GM12892 (cell line): ENCODE measurements around the gene WNT1.

ENCODE experiments used
- DNase-seq: peaks from one replicate; pipeline ENCODE4 v3.0.0; 2011; ENCODE audit not compliant: insufficient read length
- FAIRE-seq: peaks from 2 replicates; lab custom pipeline; 2011; peaks lifted over from hg19 to GRCh38; lab: Jason Lieb, UNC
- POLR2A ChIP-seq: IDR thresholded peaks from 2 replicates; pipeline ENCODE4 v1.6.1; 2011; ENCODE audit warnings: low read depth, low read length, control low read depth
- POLR2AphosphoS5 ChIP-seq: IDR thresholded peaks from 2 replicates; pipeline ENCODE4 v1.6.1; 2011; ENCODE audit warnings: low read depth, low read length, control low read depth
- TAF1 ChIP-seq: IDR thresholded peaks from 2 replicates; pipeline ENCODE4 v1.6.1; 2011; ENCODE audit warnings: low read depth, mild to moderate bottlenecking, control low read depth, low read length, borderline replicate concordance

WNT1 gene

DNA sequence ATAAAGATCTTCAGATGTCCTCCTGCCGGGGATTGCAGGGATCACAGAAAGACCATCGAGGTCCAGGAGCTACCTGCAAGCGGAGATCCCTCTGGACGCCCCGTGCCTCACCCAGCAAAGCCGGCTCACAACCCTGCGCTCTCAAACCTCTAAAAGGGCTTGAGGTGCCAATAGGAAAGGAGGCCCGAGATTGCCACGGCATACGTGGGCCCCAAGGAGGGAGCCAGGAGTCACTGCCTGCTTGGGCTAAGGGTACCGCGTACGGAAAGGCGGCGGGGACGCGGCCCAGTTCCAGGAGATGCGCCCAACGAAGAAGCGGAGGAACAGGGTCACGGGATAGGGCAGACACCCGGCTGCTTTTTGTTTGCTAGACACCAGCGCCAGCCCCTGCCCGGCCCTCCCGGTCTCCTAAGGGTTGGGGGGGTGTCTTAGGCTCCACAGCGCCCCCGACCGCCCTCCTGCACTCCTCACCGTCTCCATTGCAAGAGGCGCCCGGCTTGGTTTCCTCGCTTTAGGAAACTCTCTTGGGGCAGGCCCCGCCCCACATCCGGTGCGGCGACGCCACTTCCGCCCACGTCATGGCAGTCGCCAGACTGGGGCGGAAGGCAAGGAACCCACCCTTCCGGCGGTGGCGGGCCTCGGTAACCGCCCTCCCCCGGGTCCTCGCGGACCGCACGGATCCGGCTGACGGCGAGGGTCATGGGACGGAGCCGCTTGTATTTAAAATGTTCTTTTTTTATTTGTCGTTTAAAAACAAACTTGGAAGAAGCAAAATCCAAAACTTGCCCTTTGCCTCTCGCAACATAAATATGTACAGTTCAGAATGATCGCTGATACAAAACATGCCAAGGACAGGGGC, 40.4 kb downstream of the WNT1 start, which contains the start of gene PRKAG1:
TSS of gene PRKAG1 (minus strand) at position 516 of the 859 bp plus-strand sequence. CDS start at position 480, 36 bp downstream.
- DNase-seq (peak; percentile 100), FAIRE-seq (peak; percentile 95)
- TF ChIP-seq POLR2A (peak; percentile 96), TAF1 (peak; percentile 94), POLR2AphosphoS5 (peak; percentile 92)

GRCh38 chr12:49019120-49019430, 41.0 kb downstream of the WNT1 start:
- DNase-seq (no peak), FAIRE-seq (peak; percentile 30)
- no peak for TF ChIP-seq POLR2AphosphoS5

DNA sequence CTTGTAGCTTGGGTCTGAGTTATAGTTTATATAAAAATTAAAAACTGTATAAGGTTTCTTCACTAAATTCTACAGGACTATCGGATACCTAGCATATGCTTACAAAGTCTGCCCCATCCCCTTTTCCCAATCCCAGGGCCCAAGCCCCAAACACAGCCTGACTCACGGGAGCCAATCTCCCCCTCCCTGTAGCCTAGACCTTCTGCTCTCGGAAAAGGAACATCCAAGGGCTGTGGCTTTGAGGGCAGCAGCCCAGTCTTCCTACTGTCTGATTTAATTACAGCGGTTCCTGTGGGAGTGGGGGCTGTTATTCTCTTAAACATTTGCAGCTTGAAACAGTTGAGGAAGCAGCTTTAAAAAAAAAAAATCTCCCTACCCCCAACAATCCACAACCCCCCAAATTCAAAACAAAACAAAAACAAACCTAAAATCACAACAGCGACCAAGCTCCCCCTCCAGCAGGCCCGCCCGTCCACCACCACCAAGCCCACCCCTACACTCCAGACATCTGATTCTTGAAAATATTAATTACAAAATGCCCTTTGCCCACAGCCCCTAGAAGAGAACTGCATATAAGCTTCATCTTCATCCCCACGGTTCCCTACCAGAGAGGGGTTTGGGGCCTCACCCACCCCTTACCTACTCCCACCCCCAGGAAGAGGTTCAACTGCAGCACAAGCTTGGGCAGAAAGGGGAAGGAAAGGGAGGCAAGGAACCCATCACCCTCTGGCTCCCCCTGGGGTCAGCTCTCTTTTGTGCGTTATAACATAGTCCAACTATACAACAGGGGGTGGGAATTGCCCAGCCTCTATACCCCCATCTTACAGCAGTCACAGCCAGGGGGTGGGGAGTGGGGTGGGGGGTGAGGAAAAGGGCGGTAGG, 41.6 kb downstream of the WNT1 start:
- TF ChIP-seq POLR2AphosphoS5 (no peak), POLR2A (no peak), TAF1 (no peak)
- DNase-seq: no peak
- FAIRE-seq: no peak

DNA sequence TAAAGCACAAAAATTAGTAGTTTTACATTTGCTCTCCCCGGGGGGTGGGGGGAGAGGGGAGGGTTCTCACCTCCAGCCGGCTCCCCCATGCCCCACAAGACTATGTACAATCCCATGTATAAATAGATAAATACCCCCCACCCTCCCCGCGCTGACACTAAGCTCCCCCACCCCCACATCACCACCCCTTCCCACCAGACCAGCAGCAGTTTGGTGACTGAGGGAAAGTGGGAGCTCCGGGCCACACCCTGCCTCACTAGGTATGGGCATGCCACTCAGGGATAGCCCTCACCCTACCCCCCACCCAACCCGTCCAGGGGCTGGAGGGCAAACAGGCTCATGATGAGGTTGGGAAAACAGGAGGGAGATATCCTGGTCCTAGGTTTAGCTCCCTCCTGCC, 42.3 kb downstream of the WNT1 start:
- no peak for FAIRE-seq
- TF ChIP-seq POLR2A: no peak
- no peak for TF ChIP-seq TAF1
- TF ChIP-seq POLR2AphosphoS5: no peak
- no peak for DNase-seq

GRCh38 chr12:49021292-49021915, 43.3 kb downstream of the WNT1 start:
- no peak for TF ChIP-seq POLR2AphosphoS5
- no peak for TF ChIP-seq TAF1
- no peak for TF ChIP-seq POLR2A
- FAIRE-seq: no peak
- DNase-seq: no peak

DNA sequence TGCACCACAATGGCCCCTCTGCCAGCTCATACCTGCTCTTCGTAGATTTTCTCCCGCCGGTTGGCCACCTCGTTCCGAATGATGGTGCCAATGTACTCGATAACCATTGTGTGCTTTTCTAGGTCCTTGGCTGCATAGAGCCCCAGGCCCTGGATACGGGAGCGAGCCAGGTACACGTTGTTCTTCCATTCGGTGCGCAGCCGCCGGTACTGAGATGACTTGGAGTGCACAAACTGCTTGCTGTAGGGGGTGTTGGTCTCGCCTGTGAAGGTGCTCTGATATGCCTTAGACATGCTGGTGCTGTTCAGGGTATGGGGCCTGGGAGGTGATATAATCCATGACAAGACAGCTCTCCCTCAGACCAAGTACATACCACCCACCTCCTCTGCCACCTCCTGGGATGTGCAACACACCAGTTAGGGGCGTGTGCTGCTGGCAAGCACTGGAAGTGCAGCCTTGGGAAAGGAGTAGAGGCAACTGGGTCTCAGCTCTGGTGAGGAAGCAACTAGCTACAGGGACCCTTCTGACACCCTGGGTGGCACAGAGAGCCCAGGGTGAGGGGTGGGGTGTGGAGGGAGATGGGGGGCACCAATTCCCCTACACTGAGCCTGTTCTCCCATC, 44.5 kb downstream of the WNT1 start:
- no peak for TF ChIP-seq POLR2AphosphoS5
- TF ChIP-seq POLR2A: no peak
- TF ChIP-seq TAF1: no peak
- no peak for FAIRE-seq
- DNase-seq: no peak

- FAIRE-seq: no peak
- no peak for TF ChIP-seq TAF1
- no peak for TF ChIP-seq POLR2A
- TF ChIP-seq POLR2AphosphoS5: no peak
- DNase-seq: no peak
These were observed 45.7 kb downstream of the WNT1 start for GRCh38 chr12:49023812-49024211.

- no peak for FAIRE-seq
- no peak for DNase-seq
- TF ChIP-seq TAF1: no peak
- no peak for TF ChIP-seq POLR2AphosphoS5
- TF ChIP-seq POLR2A: no peak
These were observed 46.4 kb downstream of the WNT1 start for GRCh38 chr12:49024543-49024942.

DNA sequence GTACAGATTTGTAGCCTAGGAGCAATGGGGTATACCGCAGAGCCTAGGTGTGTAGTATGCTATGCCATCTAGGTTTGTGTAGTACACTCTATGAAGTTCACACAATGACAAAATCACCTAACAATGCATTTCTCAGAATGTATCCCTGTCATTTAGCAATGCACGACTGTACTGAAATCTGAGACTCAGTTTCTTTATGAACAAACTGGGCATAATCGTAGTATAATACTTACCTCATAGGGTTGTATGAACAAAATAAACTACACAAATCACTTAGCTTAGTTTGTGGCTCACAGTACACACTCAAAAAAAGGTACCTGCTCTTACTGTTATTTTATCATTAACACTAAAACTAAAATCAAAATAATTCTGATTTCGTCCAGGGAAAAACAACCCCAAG, 47.3 kb downstream of the WNT1 start:
- FAIRE-seq (no peak), DNase-seq (no peak)
- no peak for TF ChIP-seq POLR2AphosphoS5
- no peak for TF ChIP-seq TAF1
- no peak for TF ChIP-seq POLR2A

DNA sequence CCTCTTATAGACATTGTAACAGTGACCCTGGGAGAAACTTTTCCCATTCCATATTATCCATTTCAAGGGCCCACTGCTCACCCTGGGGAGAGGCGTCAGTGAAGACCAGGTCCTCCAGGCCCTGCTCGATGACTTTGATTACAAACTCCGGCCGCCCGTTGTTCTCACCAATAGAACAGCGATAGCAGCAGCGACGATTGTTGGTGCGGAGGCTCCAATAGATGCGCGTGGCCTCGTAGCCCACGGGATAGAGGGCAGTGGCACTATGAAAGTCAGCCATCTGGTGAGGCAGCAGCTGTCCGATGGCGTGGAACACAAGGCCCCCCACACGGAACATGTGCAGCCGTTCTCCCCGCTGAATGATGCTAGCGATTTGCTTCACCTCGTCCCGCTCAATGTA, 48.0 kb downstream of the WNT1 start:
- FAIRE-seq: no peak
- TF ChIP-seq POLR2A (no peak), POLR2AphosphoS5 (no peak), TAF1 (no peak)

DNA sequence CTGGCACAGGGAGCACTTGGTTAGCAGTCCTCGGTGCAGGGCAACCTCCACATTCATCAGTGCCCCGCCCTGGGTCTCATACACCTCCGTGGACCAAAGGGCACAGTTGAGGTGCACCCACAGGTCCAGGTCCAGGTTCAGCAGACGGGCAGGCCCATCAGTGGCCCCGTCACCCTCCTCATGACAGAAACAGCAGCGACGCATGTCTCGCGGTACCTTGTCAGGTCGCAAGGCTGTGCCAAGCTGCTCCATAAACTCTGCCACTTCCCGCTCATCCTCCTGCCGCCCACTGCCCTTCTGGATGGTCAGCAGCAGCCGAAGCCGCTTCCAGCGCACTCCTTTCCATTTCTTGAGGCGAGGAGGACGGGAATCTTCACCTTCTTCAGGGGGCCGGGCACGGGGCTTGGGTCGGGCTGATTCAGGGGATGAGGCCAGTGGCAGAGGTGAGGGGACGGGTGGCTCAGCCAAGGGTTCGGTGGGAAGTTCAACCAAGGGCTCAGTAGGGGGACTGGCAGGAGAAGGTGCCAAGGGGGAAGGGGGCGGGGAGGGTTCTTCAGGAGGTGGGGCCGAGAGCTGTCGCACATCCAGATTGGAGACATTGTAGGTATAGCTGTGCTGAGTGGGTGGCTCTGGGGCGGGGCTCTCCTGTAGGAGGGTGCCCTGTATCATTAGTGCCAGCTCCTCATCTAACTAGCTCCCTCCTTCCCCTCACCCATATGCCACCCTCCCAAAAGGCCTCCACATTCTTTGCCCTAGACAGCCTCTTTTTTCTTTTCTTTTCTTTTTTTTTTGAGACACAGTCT, 48.8 kb downstream of the WNT1 start:
- FAIRE-seq (no peak), DNase-seq (no peak)
- TF ChIP-seq POLR2AphosphoS5 (no peak), POLR2A (no peak), TAF1 (no peak)

More for the DNA sequence above, 48.0 kb downstream of the WNT1 start:
- no peak for DNase-seq
